DOHH2 (cell line): ENCODE measurements around the gene HECTD1.

Experiments used
- EZH2phosphoT487 ChIP-seq: fragments of 200-600 bp; sonication (generic); IDR thresholded peaks from 2 replicates; pipeline ENCODE4 v1.6.1; 2017; ENCODE audit warnings: borderline replicate concordance, mild to moderate bottlenecking, antibody characterized with exemption, low read length, moderate library complexity, mixed read lengths
- TF ChIP-seq, protein P1 (sequence below): fragments of 200-600 bp; sonication (generic); IDR thresholded peaks from one replicate; pipeline ENCODE4 v1.5.1; 2014; ENCODE audit warnings: antibody characterized with exemption, mild to moderate bottlenecking, low read depth, low read length; ENCODE audit not compliant: poor library complexity, severe bottlenecking

DNA sequence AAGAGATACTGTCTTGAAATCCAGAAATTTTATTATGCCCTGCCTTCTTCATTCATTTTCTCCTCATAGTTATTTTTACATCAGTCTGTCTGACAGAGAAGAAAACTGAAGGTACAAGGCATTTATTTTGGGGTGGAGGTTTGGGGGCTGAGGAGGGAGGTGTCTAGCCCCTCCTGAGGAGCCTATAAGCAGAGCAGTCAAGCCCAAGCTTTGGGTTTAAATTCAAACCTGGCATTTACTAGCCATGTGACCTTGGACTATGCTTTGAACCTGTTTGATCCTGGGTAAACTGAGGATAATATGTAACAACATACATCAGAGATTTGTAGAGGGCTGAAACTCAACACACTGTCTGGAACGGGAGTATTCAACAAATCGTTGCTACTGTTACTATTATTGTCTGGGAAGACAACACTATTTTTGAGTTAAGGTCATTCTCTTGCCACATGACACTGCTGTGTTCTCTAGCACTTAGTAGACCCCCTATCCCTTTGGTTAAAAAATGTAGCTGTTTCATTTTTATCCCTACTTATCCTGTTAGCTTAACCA lies 115.4 kb downstream of the HECTD1 start:
- TF ChIP-seq, protein P1, sequence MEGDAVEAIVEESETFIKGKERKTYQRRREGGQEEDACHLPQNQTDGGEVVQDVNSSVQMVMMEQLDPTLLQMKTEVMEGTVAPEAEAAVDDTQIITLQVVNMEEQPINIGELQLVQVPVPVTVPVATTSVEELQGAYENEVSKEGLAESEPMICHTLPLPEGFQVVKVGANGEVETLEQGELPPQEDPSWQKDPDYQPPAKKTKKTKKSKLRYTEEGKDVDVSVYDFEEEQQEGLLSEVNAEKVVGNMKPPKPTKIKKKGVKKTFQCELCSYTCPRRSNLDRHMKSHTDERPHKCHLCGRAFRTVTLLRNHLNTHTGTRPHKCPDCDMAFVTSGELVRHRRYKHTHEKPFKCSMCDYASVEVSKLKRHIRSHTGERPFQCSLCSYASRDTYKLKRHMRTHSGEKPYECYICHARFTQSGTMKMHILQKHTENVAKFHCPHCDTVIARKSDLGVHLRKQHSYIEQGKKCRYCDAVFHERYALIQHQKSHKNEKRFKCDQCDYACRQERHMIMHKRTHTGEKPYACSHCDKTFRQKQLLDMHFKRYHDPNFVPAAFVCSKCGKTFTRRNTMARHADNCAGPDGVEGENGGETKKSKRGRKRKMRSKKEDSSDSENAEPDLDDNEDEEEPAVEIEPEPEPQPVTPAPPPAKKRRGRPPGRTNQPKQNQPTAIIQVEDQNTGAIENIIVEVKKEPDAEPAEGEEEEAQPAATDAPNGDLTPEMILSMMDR = no peak
- no peak for TF ChIP-seq EZH2phosphoT487
